GM19240 (cell line): ENCODE data around the gene CTNNB1.
"Not testable (repeated sequence)": the region's sequence is repeated elsewhere in the genome, so short reads cannot be mapped to it uniquely, and the experiment has no call there.

Source experiments
- DNase-seq: peaks from one replicate; pipeline ENCODE4 v3.0.0; 2011; ENCODE audit warnings: low spot score; ENCODE audit not compliant: insufficient read length

Gene CTNNB1

GRCh38 chr3:41250825-41251224 is 51.5 kb downstream of the CTNNB1 start:
- no peak for DNase-seq

GRCh38 chr3:41251593-41251992 is 52.3 kb downstream of the CTNNB1 start:
- DNase-seq, result no peak

GRCh38 chr3:41258239-41258800 is 59.0 kb downstream of the CTNNB1 start:
- no peak for DNase-seq

GRCh38 chr3:41259449-41260062 is 60.3 kb downstream of the CTNNB1 start:
- DNase-seq, result no peak

GRCh38 chr3:41260063-41260450 is 60.8 kb downstream of the CTNNB1 start:
- no peak for DNase-seq

- no peak for DNase-seq
Observed at GRCh38 chr3:41265011-41265545, 65.8 kb downstream of the CTNNB1 start.

GRCh38 chr3:41265823-41266273 is 66.5 kb downstream of the CTNNB1 start:
- DNase-seq, result no peak

- no peak for DNase-seq
Observed at GRCh38 chr3:41267975-41268640, 68.8 kb downstream of the CTNNB1 start.

GRCh38 chr3:41272667-41273066 is 73.4 kb downstream of the CTNNB1 start:
- no peak for DNase-seq

GRCh38 chr3:41274944-41275668 is 75.8 kb downstream of the CTNNB1 start:
- no peak for DNase-seq

GRCh38 chr3:41276191-41276590 is 76.9 kb downstream of the CTNNB1 start:
- DNase-seq, result no peak

GRCh38 chr3:41277790-41278465 is 78.6 kb downstream of the CTNNB1 start:
- DNase-seq, result no peak

- not testable (repeated sequence) for DNase-seq
Observed at GRCh38 chr3:41284934-41285333, 85.6 kb downstream of the CTNNB1 start.

GRCh38 chr3:41286305-41286704 is 87.0 kb downstream of the CTNNB1 start:
- no peak for DNase-seq

- no peak for DNase-seq
Observed at GRCh38 chr3:41288785-41289184, 89.5 kb downstream of the CTNNB1 start.
